Measurements from ENCODE around the gene RXFP2. TPM values are rescaled to one million over a fixed set of nuclear protein-coding genes. Genes with fewer than 3 reads are reported as not detected.

The RXFP2 gene
- polyA plus RNA-seq, 1 of the 3 experiments (the other 2 are of a cell fraction), result not detected

- CTCF ChIA-PET, result interaction anchor here (1.1 to 1.4 kb wide), 2 partner anchors 7 to 181 kb away, joined by 3 read pairs; no protein-coding TSS in a partner anchor
- WGBS (ENCODE audit: low lambda C conversion rate), result 89% methylated on average over 3 of the region's 3 CpGs
These were observed 20.1 kb upstream of the RXFP2 start for GRCh38 chr13:31719214-31719613.

More at GRCh38 chr13:31719214-31719613, 20.1 kb upstream of the RXFP2 start:
- Histone ChIP-seq H3K9me2 (no peaks in the 10 kb centered on the region; the same call in 1 of the 2 replicates), H3K36me3 (replicated peaks in 1 of 2; ENCODE audit: control insufficient read depth in 1 of 2, insufficient read depth in 2 of 2, low read length in 1 of 2) (no peaks in the 10 kb centered on the region), H2AFZ (ENCODE audit: low read depth) (no peak overlapping the region), H3K9me3 (no peaks in the 10 kb centered on the region), H3K27ac (ENCODE audit: low read depth in 2 of 2, low read length in 1 of 2) (no peak overlapping the region), H4K20me1 (ENCODE audit: insufficient read depth) (no peaks in the 10 kb centered on the region), H3K4me1 (ENCODE audit: control insufficient read depth in 1 of 2, insufficient read depth in 2 of 2, low read depth in 1 of 2, low read length in 1 of 2) (peaks cover 3 to 13% of the 10 kb centered on the region in 2 experiments; a peak in 2 of 4 replicates), H3K4me2 (no peak overlapping the region), H3K9ac (no peak overlapping the region), H3F3A (replicated peaks; ENCODE audit: insufficient read depth) (no peaks in the 10 kb centered on the region), H3K4me3 (ENCODE audit: low read depth in 2 of 2, low read length in 1 of 2) (no peak overlapping the region), H3K79me2 (ENCODE audit: insufficient read depth) (no peaks in the 10 kb centered on the region), H3K27me3 (ENCODE audit: insufficient read depth) (no peaks in the 10 kb centered on the region)
- POLR2A ChIA-PET, result no interaction called here
- DNase-seq, result no peak
- no peak for TF ChIP-seq MXI1 (IDR thresholded peaks at IDR 0.05; ENCODE audit: low read depth, low read length)
- no peak for TF ChIP-seq TCF12 (IDR thresholded peaks at IDR 0.05)
- TF ChIP-seq MAX (IDR thresholded peaks at IDR 0.05; ENCODE audit: low read depth), result no peak
- no peak for TF ChIP-seq FOSL2 (IDR thresholded peaks at IDR 0.05; ENCODE audit: borderline replicate concordance, low read depth)
- TF ChIP-seq RAD21 (IDR thresholded peaks at IDR 0.05; ENCODE audit: low read length), result no peak
- no peak for TF ChIP-seq IRF3 (IDR thresholded peaks at IDR 0.05; ENCODE audit: low read depth, low read length)
- no peak for TF ChIP-seq JUND (IDR thresholded peaks at IDR 0.05)
- no peak for TF ChIP-seq USF1 (IDR thresholded peaks at IDR 0.05; ENCODE audit: borderline replicate concordance, low read depth)
- no peak for TF ChIP-seq ELF1 (IDR thresholded peaks at IDR 0.05)
- TF ChIP-seq YY1 (IDR thresholded peaks at IDR 0.05; ENCODE audit: low read depth), result no peak
- no peak for TF ChIP-seq GABPA (IDR thresholded peaks at IDR 0.05; ENCODE audit: low read depth)
- TF ChIP-seq NRF1 (IDR thresholded peaks at IDR 0.05; ENCODE audit: low read depth, low read length), result no peak
- no peak for TF ChIP-seq FOXJ3 (CRISPR knock-in tag; IDR thresholded peaks at IDR 0.05)
- no peak for TF ChIP-seq NFIC (IDR thresholded peaks at IDR 0.05; ENCODE audit: borderline replicate concordance)
- no peak for TF ChIP-seq EP300 (IDR thresholded peaks at IDR 0.05; ENCODE audit: borderline replicate concordance in 1 of 2, low read depth in 1 of 2, low read length in 1 of 2)
- no peak for TF ChIP-seq REST (IDR thresholded peaks at IDR 0.05; ENCODE audit: low read depth, low read length)
- no peak for TF ChIP-seq FOXM1 (IDR thresholded peaks at IDR 0.05; ENCODE audit: low read depth)
- no peak for TF ChIP-seq TEAD4 (IDR thresholded peaks at IDR 0.05; ENCODE audit: borderline replicate concordance, insufficient read depth)

Data from SK-N-SH (cell line).